Measurements from ENCODE around the gene TOLLIP.
"Not testable (repeated sequence)": the region's sequence is repeated elsewhere in the genome, so short reads cannot be mapped to it uniquely, and the experiment has no call there.

DNA sequence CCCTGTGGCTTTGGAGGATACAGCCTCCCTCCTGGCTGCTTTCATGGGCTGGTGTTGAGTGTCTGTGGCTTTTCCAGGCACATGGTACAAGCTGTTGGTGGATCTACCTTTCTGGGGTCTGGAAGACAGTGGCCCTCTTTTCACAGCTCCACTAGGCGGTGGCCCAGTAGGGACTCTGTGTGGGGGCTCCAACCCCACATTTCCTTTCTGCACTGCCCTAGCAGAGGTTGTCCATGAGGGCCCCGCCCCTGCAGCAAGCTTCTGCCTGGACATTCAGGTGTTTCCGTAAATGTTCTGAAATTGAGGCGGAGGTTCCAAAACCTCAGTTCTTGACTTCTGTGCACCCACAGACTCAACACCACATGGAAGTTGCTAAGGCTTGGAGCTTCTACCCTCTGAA, 44.0 kb downstream of the TOLLIP start:
- TF ChIP-seq NFE2L1 (CRISPR knock-in tag; IDR thresholded peaks at IDR 0.05); CREM (CRISPR knock-in tag; IDR thresholded peaks at IDR 0.05); NR3C1 (CRISPR knock-in tag; conservative IDR thresholded peaks at IDR 0.05; ENCODE audit: low read depth): not testable (repeated sequence)
- TF ChIP-seq, protein P1, sequence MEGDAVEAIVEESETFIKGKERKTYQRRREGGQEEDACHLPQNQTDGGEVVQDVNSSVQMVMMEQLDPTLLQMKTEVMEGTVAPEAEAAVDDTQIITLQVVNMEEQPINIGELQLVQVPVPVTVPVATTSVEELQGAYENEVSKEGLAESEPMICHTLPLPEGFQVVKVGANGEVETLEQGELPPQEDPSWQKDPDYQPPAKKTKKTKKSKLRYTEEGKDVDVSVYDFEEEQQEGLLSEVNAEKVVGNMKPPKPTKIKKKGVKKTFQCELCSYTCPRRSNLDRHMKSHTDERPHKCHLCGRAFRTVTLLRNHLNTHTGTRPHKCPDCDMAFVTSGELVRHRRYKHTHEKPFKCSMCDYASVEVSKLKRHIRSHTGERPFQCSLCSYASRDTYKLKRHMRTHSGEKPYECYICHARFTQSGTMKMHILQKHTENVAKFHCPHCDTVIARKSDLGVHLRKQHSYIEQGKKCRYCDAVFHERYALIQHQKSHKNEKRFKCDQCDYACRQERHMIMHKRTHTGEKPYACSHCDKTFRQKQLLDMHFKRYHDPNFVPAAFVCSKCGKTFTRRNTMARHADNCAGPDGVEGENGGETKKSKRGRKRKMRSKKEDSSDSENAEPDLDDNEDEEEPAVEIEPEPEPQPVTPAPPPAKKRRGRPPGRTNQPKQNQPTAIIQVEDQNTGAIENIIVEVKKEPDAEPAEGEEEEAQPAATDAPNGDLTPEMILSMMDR (IDR thresholded peaks at IDR 0.05), result not testable (repeated sequence)
- TF ChIP-seq, protein P2, sequence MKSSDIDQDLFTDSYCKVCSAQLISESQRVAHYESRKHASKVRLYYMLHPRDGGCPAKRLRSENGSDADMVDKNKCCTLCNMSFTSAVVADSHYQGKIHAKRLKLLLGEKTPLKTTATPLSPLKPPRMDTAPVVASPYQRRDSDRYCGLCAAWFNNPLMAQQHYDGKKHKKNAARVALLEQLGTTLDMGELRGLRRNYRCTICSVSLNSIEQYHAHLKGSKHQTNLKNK (CRISPR knock-in tag; IDR thresholded peaks at IDR 0.05), result not testable (repeated sequence)

Measured in WTC11 (cell line).